ENCODE measurements around the gene PGGHG. TPM values are rescaled to one million over a fixed set of nuclear protein-coding genes. Genes with fewer than 3 reads are reported as not detected.
A peak's percentile ranks its signal among the peaks of the same experiment; 100 is the strongest.
"Not testable (repeated sequence)": the region's sequence is repeated elsewhere in the genome, so short reads cannot be mapped to it uniquely, and the experiment has no call there.

Gene PGGHG
- total RNA-seq, 1 donor from 2014 or later = 69.7 TPM

DNA sequence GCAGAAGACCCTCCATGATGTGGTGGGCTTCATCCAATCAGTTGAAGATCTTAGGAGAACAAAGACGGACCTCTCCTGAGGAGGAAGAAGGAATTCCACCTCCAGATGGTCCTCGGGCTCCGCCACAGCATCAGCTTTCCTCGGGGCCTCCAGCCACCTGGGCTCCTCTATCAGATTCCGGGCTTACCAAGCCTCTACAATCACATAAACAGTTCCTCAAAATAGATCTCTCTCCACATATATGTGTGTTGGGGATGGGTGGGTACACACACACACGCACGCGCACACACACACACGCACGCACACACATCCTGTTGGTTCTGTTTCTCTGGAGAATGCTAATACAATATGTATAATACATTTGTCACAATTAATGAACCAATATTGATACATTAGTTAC, 29.5 kb upstream of the PGGHG start:
- Mint-ChIP-seq H3K36me3 (ENCODE audit: low read depth, unreplicated experiment) (no peaks in the 10 kb centered on the region), H3K27me3 (ENCODE audit: unreplicated experiment) (peaks cover 3% of the 10 kb centered on the region), H3K4me3 (ENCODE audit: unreplicated experiment) (no peak overlapping the region), H3K9me3 (ENCODE audit: unreplicated experiment) (no peaks in the 10 kb centered on the region), H3K4me1 (ENCODE audit: unreplicated experiment) (no peaks in the 10 kb centered on the region), H3K27ac (ENCODE audit: unreplicated experiment) (no peak overlapping the region)
- TF ChIP-seq, protein P1, sequence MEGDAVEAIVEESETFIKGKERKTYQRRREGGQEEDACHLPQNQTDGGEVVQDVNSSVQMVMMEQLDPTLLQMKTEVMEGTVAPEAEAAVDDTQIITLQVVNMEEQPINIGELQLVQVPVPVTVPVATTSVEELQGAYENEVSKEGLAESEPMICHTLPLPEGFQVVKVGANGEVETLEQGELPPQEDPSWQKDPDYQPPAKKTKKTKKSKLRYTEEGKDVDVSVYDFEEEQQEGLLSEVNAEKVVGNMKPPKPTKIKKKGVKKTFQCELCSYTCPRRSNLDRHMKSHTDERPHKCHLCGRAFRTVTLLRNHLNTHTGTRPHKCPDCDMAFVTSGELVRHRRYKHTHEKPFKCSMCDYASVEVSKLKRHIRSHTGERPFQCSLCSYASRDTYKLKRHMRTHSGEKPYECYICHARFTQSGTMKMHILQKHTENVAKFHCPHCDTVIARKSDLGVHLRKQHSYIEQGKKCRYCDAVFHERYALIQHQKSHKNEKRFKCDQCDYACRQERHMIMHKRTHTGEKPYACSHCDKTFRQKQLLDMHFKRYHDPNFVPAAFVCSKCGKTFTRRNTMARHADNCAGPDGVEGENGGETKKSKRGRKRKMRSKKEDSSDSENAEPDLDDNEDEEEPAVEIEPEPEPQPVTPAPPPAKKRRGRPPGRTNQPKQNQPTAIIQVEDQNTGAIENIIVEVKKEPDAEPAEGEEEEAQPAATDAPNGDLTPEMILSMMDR (IDR thresholded peaks at IDR 0.05; ENCODE audit: unreplicated experiment) = no peak
- DNase-seq (ENCODE audit: low spot score) = no peak

GRCh38 chr11:261624-262023, 27.3 kb upstream of the PGGHG start:
- DNase-seq (ENCODE audit: low spot score) = no peak
- Mint-ChIP-seq H3K36me3 (ENCODE audit: low read depth, unreplicated experiment) (peaks cover under 1% of the 10 kb centered on the region), H3K4me3 (ENCODE audit: unreplicated experiment) (no peak overlapping the region), H3K27me3 (ENCODE audit: unreplicated experiment) (peaks cover 1% of the 10 kb centered on the region), H3K9me3 (ENCODE audit: unreplicated experiment) (no peaks in the 10 kb centered on the region), H3K27ac (ENCODE audit: unreplicated experiment) (no peak overlapping the region), H3K4me1 (ENCODE audit: unreplicated experiment) (no peaks in the 10 kb centered on the region)
- TF ChIP-seq, protein P1 (IDR thresholded peaks at IDR 0.05; ENCODE audit: unreplicated experiment) = no peak

- Mint-ChIP-seq H3K4me3 (ENCODE audit: unreplicated experiment) (peak overlapping the region; percentile 62), H3K27ac (ENCODE audit: unreplicated experiment) (no peak overlapping the region), H3K9me3 (ENCODE audit: unreplicated experiment) (no peaks in the 10 kb centered on the region), H3K36me3 (ENCODE audit: low read depth, unreplicated experiment) (peaks cover 7% of the 10 kb centered on the region), H3K4me1 (ENCODE audit: unreplicated experiment) (no peaks in the 10 kb centered on the region), H3K27me3 (ENCODE audit: unreplicated experiment) (peaks cover 2% of the 10 kb centered on the region)
- DNase-seq (ENCODE audit: low spot score) = no peak
- TF ChIP-seq, protein P1 (IDR thresholded peaks at IDR 0.05; ENCODE audit: unreplicated experiment) = no peak
Measured at GRCh38 chr11:266676-267439, 22.1 kb upstream of the PGGHG start.

GRCh38 chr11:267491-267994, 21.4 kb upstream of the PGGHG start:
- no peak overlapping the region for H3K4me3 Mint-ChIP-seq (ENCODE audit: unreplicated experiment)
- no peak overlapping the region for H3K27ac Mint-ChIP-seq (ENCODE audit: unreplicated experiment)
- no peaks in the 10 kb centered on the region for H3K4me1 Mint-ChIP-seq (ENCODE audit: unreplicated experiment)
- H3K36me3 Mint-ChIP-seq (ENCODE audit: low read depth, unreplicated experiment) = peaks cover 7% of the 10 kb centered on the region
- TF ChIP-seq, protein P1 (IDR thresholded peaks at IDR 0.05; ENCODE audit: unreplicated experiment) = no peak
- no peaks in the 10 kb centered on the region for H3K9me3 Mint-ChIP-seq (ENCODE audit: unreplicated experiment)
- peaks cover 2% of the 10 kb centered on the region for H3K27me3 Mint-ChIP-seq (ENCODE audit: unreplicated experiment)
- DNase-seq (ENCODE audit: low spot score) = no peak

- H3K4me3 Mint-ChIP-seq (ENCODE audit: unreplicated experiment); DNase-seq (ENCODE audit: low spot score); H3K36me3 Mint-ChIP-seq (ENCODE audit: low read depth, unreplicated experiment); H3K27ac Mint-ChIP-seq (ENCODE audit: unreplicated experiment); H3K9me3 Mint-ChIP-seq (ENCODE audit: unreplicated experiment); H3K27me3 Mint-ChIP-seq (ENCODE audit: unreplicated experiment); H3K4me1 Mint-ChIP-seq (ENCODE audit: unreplicated experiment): not testable (repeated sequence)
Measured at GRCh38 chr11:268716-269145, 20.2 kb upstream of the PGGHG start.

Measured in endothelial cell (in vitro differentiated cells).